ENCODE measurements around the gene GPR78. TPM values are rescaled to one million over a fixed set of nuclear protein-coding genes. Genes with fewer than 3 reads are reported as not detected.

Gene GPR78
- total RNA-seq, 2 donors from 2014 or later: 0.45 TPM; not detected in 1

GRCh38 chr4:8609406-8609805 lies 29.2 kb downstream of the GPR78 start:
- Histone ChIP-seq H3K4me3 (no peak overlapping the region), H3K36me3 (no peaks in the 10 kb centered on the region), H3K27ac (no peak overlapping the region), H3K4me1 (replicated peaks) (no peaks in the 10 kb centered on the region), H3K9me3 (no peaks in the 10 kb centered on the region), H3K27me3 (replicated peaks; ENCODE audit: insufficient read depth) (peaks cover 3% of the 10 kb centered on the region)
- TF ChIP-seq POLR2A (IDR thresholded peaks at IDR 0.05): no peak
- TF ChIP-seq CTCF (IDR thresholded peaks at IDR 0.05): no peak
- TF ChIP-seq POLR2AphosphoS5 (IDR thresholded peaks at IDR 0.05): no peak
- intact Hi-C loops (cut with DNase I): loop anchor here (10.0 kb wide), 2 partner anchors 275 to 305 kb away; no protein-coding TSS in a partner anchor
- WGBS: 91% methylated on average over 6 of the region's 6 CpGs
- no peak for DNase-seq (ENCODE audit: low spot score)

- peaks cover 3% of the 10 kb centered on the region for H3K27me3 ChIP-seq (replicated peaks; ENCODE audit: insufficient read depth)
Observed at GRCh38 chr4:8609824-8610350, 29.7 kb downstream of the GPR78 start.

GRCh38 chr4:8610858-8611616 lies 30.8 kb downstream of the GPR78 start:
- WGBS: 79% methylated on average over 8 of the region's 8 CpGs
- DNase-seq (ENCODE audit: low spot score): no peak
- H3K4me1 ChIP-seq (replicated peaks): no peaks in the 10 kb centered on the region
- H3K9me3 ChIP-seq: no peaks in the 10 kb centered on the region
- TF ChIP-seq POLR2AphosphoS5 (IDR thresholded peaks at IDR 0.05): no peak
- no peak for TF ChIP-seq CTCF (IDR thresholded peaks at IDR 0.05)
- no peak for TF ChIP-seq POLR2A (IDR thresholded peaks at IDR 0.05)
- intact Hi-C loops (cut with DNase I): no loop called here
- H3K27ac ChIP-seq: no peak overlapping the region
- H3K4me3 ChIP-seq: no peak overlapping the region
- H3K27me3 ChIP-seq (replicated peaks; ENCODE audit: insufficient read depth): peaks cover 3% of the 10 kb centered on the region
- no peaks in the 10 kb centered on the region for H3K36me3 ChIP-seq

More at GRCh38 chr4:8609824-8610350, 29.7 kb downstream of the GPR78 start:
- Histone ChIP-seq H3K4me3 (no peak overlapping the region), H3K36me3 (no peaks in the 10 kb centered on the region), H3K27ac (no peak overlapping the region), H3K4me1 (replicated peaks) (no peaks in the 10 kb centered on the region), H3K9me3 (no peaks in the 10 kb centered on the region)
- no peak for DNase-seq (ENCODE audit: low spot score)
- no peak for TF ChIP-seq POLR2AphosphoS5 (IDR thresholded peaks at IDR 0.05)
- no peak for TF ChIP-seq POLR2A (IDR thresholded peaks at IDR 0.05)
- TF ChIP-seq CTCF (IDR thresholded peaks at IDR 0.05): no peak
- intact Hi-C loops (cut with DNase I): loop anchor here (10.0 kb wide), 2 partner anchors 275 to 305 kb away; no protein-coding TSS in a partner anchor
- WGBS: 74% methylated on average over 9 of the region's 9 CpGs

GRCh38 chr4:8612646-8613045 lies 32.5 kb downstream of the GPR78 start:
- no peak for TF ChIP-seq POLR2AphosphoS5 (IDR thresholded peaks at IDR 0.05)
- Histone ChIP-seq H3K4me3 (no peak overlapping the region), H3K9me3 (no peaks in the 10 kb centered on the region), H3K4me1 (replicated peaks) (no peaks in the 10 kb centered on the region), H3K27me3 (replicated peaks; ENCODE audit: insufficient read depth) (peaks cover 3% of the 10 kb centered on the region), H3K27ac (no peak overlapping the region), H3K36me3 (no peaks in the 10 kb centered on the region)
- 92% methylated on average over 8 of the region's 8 CpGs for WGBS
- intact Hi-C loops (cut with DNase I): no loop called here
- DNase-seq (ENCODE audit: low spot score): no peak

- 93% methylated on average over 33 of the region's 35 CpGs for WGBS
Observed at GRCh38 chr4:8613421-8614364, 33.5 kb downstream of the GPR78 start.

More at GRCh38 chr4:8613421-8614364, 33.5 kb downstream of the GPR78 start:
- no peaks in the 10 kb centered on the region for H3K4me1 ChIP-seq (replicated peaks)
- no peak for DNase-seq (ENCODE audit: low spot score)
- no peaks in the 10 kb centered on the region for H3K27me3 ChIP-seq (replicated peaks; ENCODE audit: insufficient read depth)
- no peaks in the 10 kb centered on the region for H3K9me3 ChIP-seq
- no peak overlapping the region for H3K4me3 ChIP-seq
- TF ChIP-seq CTCF (IDR thresholded peaks at IDR 0.05): no peak
- no peak for TF ChIP-seq POLR2A (IDR thresholded peaks at IDR 0.05)
- no peak for TF ChIP-seq POLR2AphosphoS5 (IDR thresholded peaks at IDR 0.05)
- intact Hi-C loops (cut with DNase I): no loop called here
- H3K27ac ChIP-seq: no peak overlapping the region
- no peaks in the 10 kb centered on the region for H3K36me3 ChIP-seq

All from prostate gland (tissue), 2 donors.